Fibroblast of villous mesenchyme (primary cell): Measurements from ENCODE around the gene SHISAL1. TPM values are rescaled to one million over a fixed set of nuclear protein-coding genes. Genes with fewer than 3 reads are reported as not detected.

Experiments
- DNase-seq: peaks from one replicate; pipeline ENCODE4 v3.0.0-alpha.2; 2010; ENCODE audit warnings: low read depth
- H3K4me3 ChIP-seq: 2 replicates; pipeline ENCODE4 v1.5.1; 2011; ENCODE audit warnings: low read depth, mild to moderate bottlenecking, low read length
- CTCF ChIP-seq: IDR thresholded peaks from 2 replicates; pipeline ENCODE4 v1.5.1; 2012; ENCODE audit warnings: low read depth, mild to moderate bottlenecking, low read length; ENCODE audit not compliant: insufficient read depth
- total RNA-seq: library from RNA; depleted of rRNA; stranded (reverse); fragments of >200 nt; gene quantifications from 2 replicates; pipeline ENCODE4 v1.2.3, GENCODE V29; 2012

SHISAL1 gene
- total RNA-seq, 1 donor = 3.0 TPM

GRCh38 chr22:44351685-44352377 is 39.1 kb upstream of the SHISAL1 start:
- H3K4me3 ChIP-seq = no peak overlapping the region
- TF ChIP-seq CTCF = no peak
- peak; percentile 93 for DNase-seq

- no peak for TF ChIP-seq CTCF
Observed at GRCh38 chr22:44351037-44351436, 38.3 kb upstream of the SHISAL1 start.

GRCh38 chr22:44349594-44349993 is 36.8 kb upstream of the SHISAL1 start:
- DNase-seq = no peak
- no peak for TF ChIP-seq CTCF
- no peak overlapping the region for H3K4me3 ChIP-seq

More at GRCh38 chr22:44351037-44351436, 38.3 kb upstream of the SHISAL1 start:
- DNase-seq = no peak
- H3K4me3 ChIP-seq = no peak overlapping the region

- no peak overlapping the region for H3K4me3 ChIP-seq
- TF ChIP-seq CTCF = no peak
- DNase-seq = peak; percentile 51
Observed at GRCh38 chr22:44348971-44349560, 36.3 kb upstream of the SHISAL1 start.

GRCh38 chr22:44347549-44347948 is 34.8 kb upstream of the SHISAL1 start:
- no peak for DNase-seq
- TF ChIP-seq CTCF = no peak
- no peak overlapping the region for H3K4me3 ChIP-seq

GRCh38 chr22:44347080-44347479 is 34.3 kb upstream of the SHISAL1 start:
- no peak for TF ChIP-seq CTCF
- peak; percentile 66 for DNase-seq
- H3K4me3 ChIP-seq = no peak overlapping the region

GRCh38 chr22:44345872-44346271 is 33.1 kb upstream of the SHISAL1 start:
- no peak for TF ChIP-seq CTCF
- H3K4me3 ChIP-seq = no peak overlapping the region
- DNase-seq = no peak
